DMS79 (cell line): Measurements from ENCODE around the gene SDC1.
"Not testable (repeated sequence)": the region's sequence is repeated elsewhere in the genome, so short reads cannot be mapped to it uniquely, and the experiment has no call there.

ENCODE experiments used
- DNase-seq: peaks from one replicate; lab custom pipeline; 2025; lab: John Stamatoyannopoulos, UW

Gene SDC1, protein sequence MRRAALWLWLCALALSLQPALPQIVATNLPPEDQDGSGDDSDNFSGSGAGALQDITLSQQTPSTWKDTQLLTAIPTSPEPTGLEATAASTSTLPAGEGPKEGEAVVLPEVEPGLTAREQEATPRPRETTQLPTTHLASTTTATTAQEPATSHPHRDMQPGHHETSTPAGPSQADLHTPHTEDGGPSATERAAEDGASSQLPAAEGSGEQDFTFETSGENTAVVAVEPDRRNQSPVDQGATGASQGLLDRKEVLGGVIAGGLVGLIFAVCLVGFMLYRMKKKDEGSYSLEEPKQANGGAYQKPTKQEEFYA

DNA sequence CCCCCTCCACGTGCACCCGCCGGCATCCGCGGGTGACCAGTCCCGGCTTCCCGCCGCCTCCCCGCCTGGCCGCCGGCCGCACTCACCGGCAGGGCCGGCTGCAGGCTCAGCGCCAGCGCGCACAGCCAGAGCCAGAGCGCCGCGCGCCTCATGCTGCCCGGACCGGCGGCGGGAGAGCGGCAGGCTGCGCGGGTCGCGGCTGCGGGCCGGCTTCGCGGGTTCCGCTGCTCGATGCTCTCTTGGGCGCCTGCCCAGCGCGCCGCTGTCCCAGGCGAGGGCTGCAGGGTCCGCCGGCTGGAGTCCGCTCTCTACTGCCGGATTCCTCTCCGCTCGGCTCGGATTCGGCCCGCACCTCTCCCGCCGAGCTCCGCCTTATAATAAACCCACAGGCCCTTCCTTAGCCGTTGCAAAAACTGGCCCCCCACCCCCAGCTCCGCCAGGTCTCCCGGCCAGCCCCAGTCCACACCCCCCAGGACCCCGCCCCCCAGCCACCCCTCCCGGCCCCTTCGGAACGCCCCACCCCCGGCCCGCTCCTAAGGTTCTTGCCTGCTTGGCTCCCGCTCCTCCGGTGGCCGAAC is at the start of gene SDC1:
Gene SDC1, minus strand, starts transcription at position 415 of the 578 bp plus-strand sequence. Its CDS starts 263 bp downstream, at position 152.
- DNase-seq = peak; percentile 56

DNA sequence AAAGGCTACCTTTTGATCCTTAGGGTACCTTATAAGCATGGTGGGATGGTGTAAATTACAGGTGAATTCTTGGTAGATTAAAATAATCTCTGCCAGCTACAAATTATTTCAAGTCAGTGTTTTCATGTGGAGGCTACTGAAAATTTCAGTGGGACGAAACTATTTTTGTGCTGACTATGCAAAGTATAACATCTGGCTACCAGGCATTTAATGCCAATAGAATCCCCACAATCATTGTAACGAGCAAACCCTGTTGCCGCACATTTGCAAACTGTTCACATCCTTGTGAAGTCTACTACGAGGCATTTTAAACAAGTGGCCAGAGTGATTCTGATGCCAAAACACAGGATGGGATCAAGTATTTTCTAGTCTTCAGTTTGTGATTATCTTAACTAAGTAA is 48.1 kb upstream of the SDC1 start:
- no peak for DNase-seq

DNA sequence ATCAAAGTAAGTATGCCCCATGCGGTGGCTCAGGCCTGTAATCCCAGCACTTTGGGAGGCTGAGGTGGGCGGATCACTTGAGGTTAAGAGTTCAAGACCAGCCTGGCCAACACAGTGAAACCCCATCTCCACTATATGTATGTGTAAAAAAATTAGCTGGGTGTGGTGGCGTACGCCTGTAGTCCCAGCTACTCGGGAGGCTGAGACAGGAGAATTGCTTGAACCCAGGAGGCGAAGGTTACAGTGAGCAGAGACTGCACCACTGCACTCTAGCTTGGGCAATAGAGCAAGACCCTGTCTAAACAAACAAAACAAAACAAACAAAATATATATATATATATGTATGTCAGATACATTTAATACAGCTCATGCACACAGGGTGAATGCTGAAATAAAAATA is 43.4 kb upstream of the SDC1 start:
- not testable (repeated sequence) for DNase-seq

DNA sequence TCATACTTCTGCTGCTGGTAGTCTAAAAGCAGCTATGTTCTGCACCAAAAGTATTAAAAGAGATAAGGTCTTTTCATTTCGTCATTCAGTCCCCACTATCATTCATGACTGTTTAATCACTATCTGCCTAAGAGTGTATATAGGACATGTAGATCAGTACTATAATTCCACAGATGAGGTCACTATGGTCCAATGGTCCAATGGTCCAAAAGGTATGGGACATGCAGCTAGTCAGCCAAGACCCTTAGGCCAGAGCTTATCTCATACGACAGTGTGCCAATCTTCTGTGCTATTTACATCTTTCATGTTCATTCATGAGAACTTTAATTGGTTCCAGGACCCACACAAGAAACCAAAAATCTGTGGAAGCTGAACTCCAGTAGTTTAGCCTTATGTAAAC is 42.6 kb upstream of the SDC1 start:
- no peak for DNase-seq

DNA sequence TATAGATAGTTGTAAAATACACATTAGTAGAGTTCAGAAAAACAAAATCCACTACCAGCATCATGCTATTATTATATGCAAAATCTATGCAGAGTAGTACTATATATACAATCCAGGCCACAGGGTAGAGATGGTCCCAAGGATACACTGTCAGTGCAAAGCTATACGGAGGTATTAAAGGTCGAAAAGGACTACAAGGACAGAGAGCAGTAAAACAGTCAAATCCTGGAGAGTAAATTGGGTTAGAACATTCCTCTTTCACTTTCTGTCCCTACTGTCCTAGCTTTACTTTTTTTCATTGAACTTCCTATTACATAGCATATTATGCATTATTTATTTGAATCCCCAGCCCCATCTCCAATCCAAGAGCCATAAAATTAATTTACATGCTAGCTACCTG is 39.7 kb upstream of the SDC1 start:
- DNase-seq = no peak

DNA sequence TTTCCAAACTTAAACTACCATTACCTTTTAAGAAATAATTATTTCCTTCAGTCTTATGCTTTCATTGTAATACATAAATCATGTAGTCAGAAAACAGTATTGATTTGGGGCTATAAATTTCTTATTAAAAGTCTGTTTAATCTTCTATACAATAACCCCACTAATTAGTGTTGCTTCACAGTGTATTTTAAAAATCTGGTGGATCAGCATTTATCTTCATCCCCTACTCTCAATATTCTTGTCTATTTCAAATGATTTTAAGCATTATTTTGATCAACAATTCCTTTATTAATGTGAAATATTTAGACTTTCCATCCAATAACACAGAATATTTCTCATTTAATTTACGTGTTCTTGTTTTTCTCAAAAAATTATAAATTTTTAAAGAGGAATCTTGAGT is 32.5 kb upstream of the SDC1 start:
- no peak for DNase-seq

DNA sequence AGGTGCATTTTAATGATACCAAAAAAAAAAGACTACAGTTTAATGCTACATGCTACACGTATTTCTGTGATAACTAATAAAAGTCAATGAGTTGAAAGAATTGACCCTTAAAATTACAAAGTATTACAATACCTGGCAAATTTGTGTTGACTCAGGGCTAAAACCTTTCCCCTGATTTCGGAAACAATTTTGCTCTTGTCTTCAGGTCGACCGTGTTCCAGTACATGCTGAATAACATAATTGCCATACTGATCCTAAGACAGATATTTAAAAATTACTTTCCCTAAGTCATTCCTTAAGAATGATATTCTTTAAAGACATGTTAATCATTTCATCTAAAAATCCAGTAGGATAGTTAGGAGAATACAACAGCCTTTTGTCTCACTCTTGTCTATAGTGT is 29.8 kb upstream of the SDC1 start:
- no peak for DNase-seq

DNA sequence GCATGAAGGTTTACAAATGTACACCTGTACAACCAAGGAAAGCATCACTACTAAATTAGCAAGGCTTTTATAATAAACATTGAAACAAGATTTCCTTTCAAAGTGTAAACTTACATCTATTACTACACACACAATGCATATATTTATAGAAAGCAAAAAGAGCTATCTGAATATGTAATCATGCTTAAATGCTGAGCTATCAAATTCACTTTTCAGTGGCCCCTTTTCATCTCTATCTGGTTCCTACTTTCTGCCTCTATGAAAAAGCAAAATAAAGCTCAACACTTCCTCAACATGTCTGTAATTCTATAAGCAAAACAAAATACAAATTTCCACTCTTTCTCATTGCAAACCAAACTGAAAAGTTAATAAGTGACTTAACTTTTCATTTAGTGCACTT is 25.5 kb upstream of the SDC1 start:
- DNase-seq = no peak

DNA sequence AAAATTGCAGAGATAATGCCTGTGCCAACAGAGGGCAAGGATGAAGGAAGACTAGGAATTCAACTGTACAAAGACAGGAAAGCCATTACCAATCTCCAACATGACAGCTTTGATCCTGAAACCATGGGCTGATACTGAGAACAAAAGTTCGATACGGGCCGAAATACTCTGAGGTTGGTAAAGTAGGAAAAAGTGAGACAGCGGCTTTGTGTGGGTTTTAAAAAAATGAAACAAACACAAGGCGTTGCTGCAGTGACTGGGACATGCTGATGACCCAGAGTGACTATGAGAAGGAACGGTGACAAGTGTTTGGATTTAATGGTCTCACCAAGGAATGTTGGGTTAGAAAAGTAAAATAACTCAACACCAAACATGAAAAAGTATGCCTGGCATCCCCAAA is 24.2 kb upstream of the SDC1 start:
- no peak for DNase-seq

DNA sequence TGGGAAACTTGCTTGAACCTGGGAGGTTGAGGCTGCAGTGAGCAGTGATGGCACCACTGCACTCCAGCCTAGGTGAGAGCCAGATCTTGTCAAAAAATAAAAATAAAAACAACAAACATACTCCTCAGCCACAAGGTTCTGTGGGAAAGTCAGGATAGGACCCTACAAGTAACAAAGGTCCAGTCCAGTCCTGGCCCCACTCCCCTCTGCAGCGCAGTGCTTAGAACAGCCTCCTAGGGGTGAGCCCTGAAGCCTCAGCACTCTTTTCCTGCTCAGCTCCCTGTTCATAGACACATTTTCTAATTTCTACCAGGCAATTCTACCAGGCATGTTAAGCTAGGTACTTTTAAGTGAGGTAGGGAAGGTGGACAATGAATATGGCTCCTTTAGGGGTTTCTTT is 22.2 kb upstream of the SDC1 start:
- no peak for DNase-seq

DNA sequence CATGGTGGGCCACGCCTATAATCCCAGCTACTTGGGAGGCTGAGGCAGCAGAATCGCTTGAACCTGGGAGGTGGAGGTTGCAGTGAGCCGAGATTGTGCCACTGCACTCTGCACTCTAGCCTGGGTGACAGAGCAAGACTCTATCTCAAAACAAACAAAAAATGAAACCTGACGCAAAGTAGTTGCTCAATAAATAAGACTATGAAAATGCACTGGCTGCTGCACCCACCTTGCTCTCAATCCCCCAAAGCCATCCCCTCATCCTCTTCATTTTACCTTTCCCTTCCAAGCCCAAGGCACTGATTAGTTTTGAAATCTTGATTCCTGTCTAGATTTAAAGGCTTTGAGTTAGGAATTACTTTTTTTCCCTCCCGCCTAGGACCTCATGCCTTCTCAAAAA is 18.7 kb upstream of the SDC1 start:
- not testable (repeated sequence) for DNase-seq

DNA sequence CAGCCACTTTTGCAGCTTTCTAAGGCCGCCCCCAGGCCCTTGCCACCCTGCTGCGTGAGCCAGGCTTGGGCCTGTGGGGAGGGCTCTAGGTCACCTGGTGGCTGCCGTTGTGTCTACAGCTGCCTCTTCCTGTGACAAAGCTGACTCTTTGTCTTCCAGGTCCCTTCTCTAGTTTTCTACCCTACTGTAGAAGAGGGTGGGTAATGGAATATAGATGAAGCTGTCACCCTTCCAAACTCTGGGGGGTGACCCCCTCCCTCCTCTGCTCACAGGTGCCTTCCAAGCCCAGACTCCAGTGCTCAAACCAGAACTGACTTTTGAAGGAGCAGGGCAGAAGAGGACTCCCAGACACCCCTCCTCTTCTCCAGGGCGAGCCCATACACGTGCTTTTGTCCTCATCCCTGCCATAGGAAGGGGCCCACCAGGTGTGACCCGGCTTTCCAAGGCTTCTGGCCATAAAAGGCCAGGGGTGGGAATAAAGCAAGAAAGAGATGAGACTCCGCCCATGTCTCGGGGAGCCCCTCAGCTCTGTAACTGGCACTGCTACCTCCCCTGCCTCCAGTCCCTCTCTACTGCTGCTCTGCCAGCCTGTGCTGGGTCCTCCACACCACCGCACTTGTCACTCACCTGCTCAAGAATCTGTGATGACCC is 17.9 kb upstream of the SDC1 start:
- peak; percentile 51 for DNase-seq

DNA sequence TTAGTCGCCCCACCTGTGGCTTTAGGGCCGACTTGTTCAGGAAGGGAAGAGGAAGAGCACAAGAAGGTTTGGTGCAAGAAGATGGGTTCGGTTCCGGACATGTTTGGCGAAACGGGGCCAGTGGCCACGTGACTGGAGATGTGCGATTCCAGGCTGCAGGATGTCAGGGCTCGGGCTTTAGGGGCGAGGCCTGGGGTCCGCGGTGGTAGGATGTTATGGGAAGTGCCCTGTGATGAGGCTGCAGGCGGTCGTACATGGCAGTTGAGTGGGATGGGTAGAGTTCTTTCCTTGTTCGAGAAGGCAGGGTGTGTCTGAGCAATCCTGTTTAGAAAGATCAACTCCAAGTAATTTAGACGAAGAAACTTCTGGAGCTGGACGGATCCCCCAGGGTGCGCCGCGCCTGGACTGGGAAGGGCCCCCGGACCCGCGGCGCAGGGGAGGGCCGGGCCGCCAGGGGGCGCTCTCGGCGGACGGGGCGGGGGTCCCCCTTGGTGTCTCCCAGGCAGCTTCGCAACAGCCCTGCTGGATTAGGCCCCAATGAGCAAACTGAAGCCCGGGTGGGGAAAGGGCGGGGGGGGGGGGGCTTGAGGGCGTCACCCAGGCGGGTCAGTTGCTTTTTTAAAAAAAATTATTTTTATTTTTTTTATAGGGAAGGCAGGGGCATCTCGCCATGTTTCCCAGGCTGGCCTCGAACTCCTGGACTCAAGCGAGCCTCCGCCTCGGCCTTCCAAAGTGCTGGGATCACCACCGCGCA is 17.2 kb upstream of the SDC1 start:
- DNase-seq = no peak

DNA sequence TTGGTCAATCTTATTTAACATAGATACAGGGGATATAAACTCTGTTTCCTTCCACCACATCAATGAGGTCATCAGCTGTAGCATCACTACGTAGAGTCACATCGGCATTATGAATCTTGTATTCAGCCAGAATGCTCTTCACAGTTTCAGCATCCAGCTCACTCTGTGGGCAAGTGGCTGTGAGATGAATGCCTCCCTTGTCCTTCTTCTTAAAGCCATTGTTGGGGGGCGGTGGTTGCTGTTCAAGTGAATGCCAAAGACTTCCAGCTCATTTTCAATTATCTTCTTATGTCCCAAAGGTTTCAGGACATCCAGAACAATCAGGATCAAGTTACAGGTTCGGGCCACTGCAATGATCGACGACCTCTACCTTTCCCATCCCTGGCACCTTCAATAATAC is 15.4 kb upstream of the SDC1 start:
- not testable (repeated sequence) for DNase-seq

DNA sequence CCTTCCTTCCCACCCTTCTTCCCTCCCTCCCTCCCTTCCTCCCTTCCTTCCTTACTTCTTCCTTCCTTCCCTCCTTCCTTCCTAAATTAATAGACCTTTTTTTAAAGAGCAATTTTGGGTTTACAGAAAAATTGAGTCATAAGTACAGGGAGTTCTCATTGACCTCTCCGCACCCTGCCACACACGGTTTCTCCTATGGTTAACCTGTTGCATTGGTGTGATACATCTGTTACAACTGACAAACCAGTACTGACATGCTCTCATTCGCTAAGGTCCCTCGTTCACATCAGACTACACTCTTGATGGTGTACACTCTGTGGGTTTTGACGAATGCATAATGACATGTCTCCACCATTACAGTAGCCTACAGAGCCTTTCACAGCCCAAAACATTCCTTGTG is 11.6 kb upstream of the SDC1 start:
- no peak for DNase-seq

DNA sequence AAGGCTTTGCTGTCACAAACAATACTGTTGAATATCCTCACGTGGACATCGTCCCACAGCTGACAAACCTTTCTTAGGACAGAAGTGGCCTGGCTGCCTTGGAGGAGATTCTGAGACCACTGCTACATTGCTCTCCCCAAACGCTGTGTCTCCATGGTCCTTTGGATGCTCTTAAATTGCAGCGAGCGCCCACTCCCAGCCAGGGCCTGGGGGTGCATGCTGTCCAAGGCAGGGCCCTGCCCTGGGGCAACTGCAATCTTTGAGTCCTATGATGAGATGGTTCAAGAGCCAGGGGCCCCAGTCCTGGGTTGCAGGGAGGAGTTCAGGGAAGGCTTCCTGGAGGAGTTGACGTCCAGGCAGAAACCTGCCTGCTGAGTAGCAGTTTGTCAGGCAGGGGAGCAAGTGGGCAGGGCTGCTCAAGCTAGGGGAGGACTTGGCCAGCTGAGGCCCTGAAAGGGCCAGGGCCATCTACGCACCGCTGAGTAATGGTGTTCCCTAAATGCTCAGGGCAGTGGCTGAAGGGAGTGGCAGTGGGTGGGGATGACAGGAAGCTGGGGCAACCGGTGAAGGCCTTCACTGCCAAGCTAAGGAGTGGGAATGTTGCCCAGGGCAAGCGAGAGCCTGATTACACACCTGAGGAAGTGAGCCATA is 10.8 kb upstream of the SDC1 start:
- no peak for DNase-seq

DNA sequence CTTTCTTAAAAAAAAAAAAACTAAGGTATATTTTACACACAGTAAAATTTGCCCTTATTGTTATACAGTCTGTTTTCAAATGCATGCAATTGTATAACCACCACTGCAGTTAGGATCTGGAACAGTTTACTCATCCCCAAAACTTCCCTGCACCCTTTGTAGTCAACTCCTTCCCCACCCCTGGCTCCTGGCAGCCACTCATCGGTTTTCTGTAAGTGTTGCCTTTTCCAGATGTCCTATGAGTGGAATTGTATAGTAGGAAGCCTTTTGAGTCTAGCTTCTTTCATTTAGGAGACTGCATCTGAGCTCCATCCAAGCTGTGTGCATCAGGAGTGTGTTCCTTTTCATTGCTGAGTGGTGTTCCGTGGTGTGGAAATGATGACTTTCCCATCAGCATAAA is 9.7 kb upstream of the SDC1 start:
- not testable (repeated sequence) for DNase-seq

DNA sequence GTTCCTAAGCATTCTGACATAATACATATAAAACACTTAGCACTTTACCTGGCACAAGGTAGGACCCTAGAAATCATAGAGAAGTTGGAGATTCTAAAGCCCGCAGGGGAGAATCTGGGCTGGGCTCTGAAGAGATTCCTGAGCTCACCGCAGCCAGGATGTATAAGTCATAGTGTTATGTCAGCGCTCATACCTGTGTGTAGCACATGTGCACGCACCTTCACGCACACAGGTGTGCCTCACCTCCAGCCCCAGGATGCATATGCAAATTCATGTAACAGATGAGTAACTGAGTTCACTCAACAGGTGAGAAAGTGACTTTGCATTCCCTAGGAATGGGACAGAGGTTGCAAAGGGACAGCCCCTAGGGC is 7.9 kb upstream of the SDC1 start:
- DNase-seq = no peak

DNA sequence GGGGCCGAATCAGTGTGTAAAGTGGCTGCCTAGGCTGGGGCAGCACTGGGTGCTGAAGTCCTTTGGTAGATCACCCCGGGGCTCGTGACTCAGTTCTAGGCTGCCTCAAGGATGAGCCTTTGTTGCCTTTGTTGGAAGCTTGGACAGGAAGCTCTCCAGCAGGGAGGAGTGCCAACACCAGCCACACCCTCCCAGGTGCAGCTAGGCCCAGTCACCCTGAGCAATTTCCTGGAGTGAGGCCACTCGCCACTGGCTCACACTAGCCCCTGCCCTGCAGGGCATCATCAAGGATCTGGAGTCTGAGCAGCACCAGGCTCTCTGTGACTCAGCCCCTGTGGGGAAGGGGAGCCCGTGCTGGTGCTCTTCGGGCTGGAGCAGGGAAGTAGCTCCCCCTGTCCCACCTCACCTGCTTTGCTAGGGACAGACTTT is 6.7 kb upstream of the SDC1 start:
- DNase-seq = no peak

DNA sequence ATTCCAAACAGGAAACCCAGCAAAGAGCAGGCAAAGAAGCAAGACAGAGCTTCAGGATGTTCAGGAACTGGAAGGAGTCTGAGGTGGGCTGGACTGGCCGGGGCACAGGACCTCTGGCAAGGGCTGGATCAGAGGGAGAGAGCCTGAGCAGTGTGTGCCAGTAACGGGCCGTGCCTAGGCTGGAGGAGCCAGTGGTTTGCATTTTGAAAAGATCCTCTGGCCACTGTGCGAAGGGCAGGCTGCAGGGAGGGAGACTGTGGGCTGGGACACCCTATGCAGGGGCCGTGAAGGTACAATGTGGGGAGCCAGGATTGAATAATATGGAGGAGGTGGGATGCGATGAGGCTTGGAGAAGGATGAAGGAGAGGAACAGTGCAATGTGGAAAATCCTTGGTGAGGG is 6.2 kb upstream of the SDC1 start:
- DNase-seq = no peak

DNA sequence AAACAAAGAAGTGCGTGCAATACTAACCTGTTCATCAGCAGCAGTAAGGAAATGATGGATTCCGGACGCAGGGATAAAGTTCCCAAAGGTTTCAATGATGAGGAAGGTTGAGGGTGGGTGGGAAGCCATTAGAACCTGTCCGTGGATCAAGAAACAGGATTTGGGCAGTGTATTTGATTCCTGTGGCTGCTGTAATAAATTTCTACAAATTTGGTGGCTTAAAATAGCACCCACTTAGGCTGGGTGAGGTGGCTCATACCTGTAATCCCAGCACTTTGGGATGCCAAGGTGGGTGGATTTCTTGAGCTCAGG is 5.1 kb upstream of the SDC1 start:
- DNase-seq = no peak

DNA sequence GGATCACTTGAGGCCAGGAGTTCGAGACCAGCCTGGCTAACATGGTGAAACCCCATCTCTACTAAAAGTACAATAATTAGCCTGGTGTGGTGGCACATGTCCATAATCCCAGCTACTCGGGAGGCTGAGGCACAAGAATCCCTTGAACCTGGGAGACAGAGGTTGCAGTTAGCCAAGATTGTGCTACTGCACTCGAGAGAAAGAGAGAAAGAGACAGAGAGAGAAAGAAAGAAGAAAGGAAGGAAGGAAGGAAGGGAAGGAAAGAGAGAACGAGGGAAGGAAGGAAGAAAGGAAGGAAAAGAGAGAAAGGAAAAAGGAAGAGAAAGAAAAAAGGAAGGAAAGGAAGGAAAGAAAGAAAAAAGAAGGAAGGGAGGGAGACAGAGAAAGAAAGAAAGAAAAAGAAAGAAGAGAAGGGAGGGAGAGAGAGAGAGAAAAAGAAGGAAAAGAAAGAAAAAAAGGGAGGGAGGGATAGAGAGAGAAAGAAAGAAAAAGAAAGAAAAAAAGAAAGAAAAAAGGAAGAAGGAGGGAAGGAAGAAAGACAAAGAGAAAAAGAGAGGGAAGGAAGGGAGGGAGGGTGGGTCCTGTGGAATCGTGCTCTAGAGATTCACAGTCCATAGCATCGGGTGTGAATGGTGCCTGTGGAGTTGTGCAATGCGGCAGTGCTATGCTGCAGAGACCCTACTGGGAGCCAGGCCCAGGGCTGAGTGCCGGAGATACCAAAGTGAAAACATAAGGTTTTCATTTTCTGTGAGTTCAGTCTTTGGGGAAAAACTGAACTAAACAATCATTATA is 4.6 kb upstream of the SDC1 start:
- no peak for DNase-seq
